ENCODE results near the gene KIF5C. TPM values are rescaled to one million over a fixed set of nuclear protein-coding genes. Genes with fewer than 3 reads are reported as not detected.

Gene KIF5C
- total RNA-seq, 1 experiment from 2014 or later = 0.87 TPM

DNA sequence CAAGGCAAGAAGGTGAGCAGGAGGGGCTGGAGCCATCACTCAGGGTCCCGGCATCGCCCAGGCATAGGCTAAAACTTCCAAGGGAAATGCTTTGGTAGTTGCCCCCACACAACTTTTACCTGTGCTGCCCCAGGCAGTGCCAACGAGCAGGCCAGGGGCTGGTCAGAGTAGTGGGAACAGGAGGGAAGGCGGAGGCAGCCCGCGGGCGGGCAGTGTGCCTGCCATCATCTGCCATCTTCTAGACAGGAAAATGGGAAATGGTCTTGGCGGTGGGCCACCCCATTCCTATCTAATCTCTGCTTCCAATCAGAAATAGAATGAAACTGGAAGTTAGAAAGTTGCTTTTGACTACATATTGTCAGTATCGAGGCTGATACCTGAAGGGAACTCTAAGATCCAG lies 137.5 kb downstream of the KIF5C start:
- no TSS peak for BruUV-seq (replicated peaks)
- H3K36me3 Mint-ChIP-seq (ENCODE audit: insufficient read depth, unreplicated experiment) = no peaks in the 10 kb centered on the region

DNA sequence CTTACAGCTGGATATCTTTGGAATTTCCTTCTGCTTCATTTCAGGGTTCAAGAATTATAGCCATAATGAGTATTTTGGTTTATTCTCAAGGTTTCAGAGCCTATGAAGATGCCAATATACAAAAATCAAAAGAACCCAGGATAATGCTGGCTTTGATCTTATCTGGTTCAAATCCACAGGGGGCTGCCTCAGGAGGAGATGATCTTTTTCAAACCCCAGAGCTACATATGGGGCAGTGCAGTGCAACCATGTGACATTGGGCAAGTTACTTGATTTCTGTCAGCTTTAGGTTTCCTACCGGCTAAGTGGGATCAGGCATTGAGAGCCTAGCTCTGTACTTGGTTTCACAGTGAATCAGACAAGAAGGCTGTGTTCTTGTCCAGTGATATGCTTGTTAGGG lies 140.5 kb downstream of the KIF5C start:
- BruUV-seq (replicated peaks) = no TSS peak
- no peaks in the 10 kb centered on the region for H3K36me3 Mint-ChIP-seq (ENCODE audit: insufficient read depth, unreplicated experiment)
- peaks cover 37% of the 10 kb centered on the region for H3K27me3 Mint-ChIP-seq (ENCODE audit: unreplicated experiment)
- intact Hi-C loops (cut with micrococcal nuclease; ENCODE audit: unreplicated experiment) = loop anchor here (5.0 kb wide), 1 partner anchor 317 kb away; the partner anchor contains the start of gene LYPD6
- TF ChIP-seq, protein P1, sequence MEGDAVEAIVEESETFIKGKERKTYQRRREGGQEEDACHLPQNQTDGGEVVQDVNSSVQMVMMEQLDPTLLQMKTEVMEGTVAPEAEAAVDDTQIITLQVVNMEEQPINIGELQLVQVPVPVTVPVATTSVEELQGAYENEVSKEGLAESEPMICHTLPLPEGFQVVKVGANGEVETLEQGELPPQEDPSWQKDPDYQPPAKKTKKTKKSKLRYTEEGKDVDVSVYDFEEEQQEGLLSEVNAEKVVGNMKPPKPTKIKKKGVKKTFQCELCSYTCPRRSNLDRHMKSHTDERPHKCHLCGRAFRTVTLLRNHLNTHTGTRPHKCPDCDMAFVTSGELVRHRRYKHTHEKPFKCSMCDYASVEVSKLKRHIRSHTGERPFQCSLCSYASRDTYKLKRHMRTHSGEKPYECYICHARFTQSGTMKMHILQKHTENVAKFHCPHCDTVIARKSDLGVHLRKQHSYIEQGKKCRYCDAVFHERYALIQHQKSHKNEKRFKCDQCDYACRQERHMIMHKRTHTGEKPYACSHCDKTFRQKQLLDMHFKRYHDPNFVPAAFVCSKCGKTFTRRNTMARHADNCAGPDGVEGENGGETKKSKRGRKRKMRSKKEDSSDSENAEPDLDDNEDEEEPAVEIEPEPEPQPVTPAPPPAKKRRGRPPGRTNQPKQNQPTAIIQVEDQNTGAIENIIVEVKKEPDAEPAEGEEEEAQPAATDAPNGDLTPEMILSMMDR (IDR thresholded peaks at IDR 0.05; ENCODE audit: unreplicated experiment) = no peak
- H3K4me3 Mint-ChIP-seq (ENCODE audit: low read depth, unreplicated experiment) = no peak overlapping the region
- H3K27ac Mint-ChIP-seq (ENCODE audit: unreplicated experiment) = no peak overlapping the region
- peaks cover 22% of the 10 kb centered on the region for H3K4me1 Mint-ChIP-seq (ENCODE audit: low read depth, unreplicated experiment)
- no peaks in the 10 kb centered on the region for H3K9me3 Mint-ChIP-seq (ENCODE audit: low read depth, unreplicated experiment)
- DNase-seq = no peak
- CTCF ChIA-PET = no interaction called here

More for the DNA sequence above, 137.5 kb downstream of the KIF5C start:
- H3K4me1 Mint-ChIP-seq (ENCODE audit: low read depth, unreplicated experiment) = peaks cover 8% of the 10 kb centered on the region
- H3K4me3 Mint-ChIP-seq (ENCODE audit: low read depth, unreplicated experiment) = no peak overlapping the region
- DNase-seq = no peak
- intact Hi-C loops (cut with micrococcal nuclease; ENCODE audit: unreplicated experiment) = no loop called here
- CTCF ChIA-PET = no interaction called here
- TF ChIP-seq, protein P1 (IDR thresholded peaks at IDR 0.05; ENCODE audit: unreplicated experiment) = no peak
- H3K27ac Mint-ChIP-seq (ENCODE audit: unreplicated experiment) = no peak overlapping the region
- H3K27me3 Mint-ChIP-seq (ENCODE audit: unreplicated experiment) = peaks cover 37% of the 10 kb centered on the region
- H3K9me3 Mint-ChIP-seq (ENCODE audit: low read depth, unreplicated experiment) = no peaks in the 10 kb centered on the region

DNA sequence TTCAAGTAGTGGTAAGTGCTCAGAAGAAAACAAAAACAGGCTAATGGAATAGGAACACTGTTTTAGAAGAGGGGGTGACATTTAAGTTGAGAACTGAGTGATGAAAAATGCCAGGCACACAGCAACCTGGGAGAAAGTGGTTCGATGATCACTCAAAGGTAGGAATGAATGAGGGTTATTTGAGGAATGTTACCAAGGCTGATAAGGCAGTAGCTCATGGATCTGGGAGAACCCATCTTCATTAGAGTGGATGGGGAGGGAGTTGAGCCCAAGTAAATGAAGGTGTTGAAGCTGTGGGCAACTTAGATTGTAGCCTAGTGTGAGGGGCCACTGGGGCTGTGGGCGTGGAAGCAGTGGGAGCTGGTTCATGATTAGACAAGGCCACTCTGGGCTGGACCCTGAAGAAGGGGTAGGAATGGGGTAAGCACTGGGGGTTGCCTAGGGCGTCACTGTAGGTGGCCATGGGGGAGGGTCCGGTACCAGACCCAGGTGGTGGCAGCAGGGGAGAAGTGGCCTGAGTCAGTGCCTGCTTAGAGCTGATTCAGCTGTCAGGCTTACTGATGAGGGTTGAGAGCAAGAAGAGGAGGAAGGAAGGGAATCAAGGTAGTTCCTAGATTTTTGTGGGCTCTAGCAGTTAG lies 141.0 kb downstream of the KIF5C start:
- Mint-ChIP-seq H3K27ac (ENCODE audit: unreplicated experiment) (no peak overlapping the region), H3K4me1 (ENCODE audit: low read depth, unreplicated experiment) (peaks cover 22% of the 10 kb centered on the region), H3K36me3 (ENCODE audit: insufficient read depth, unreplicated experiment) (no peaks in the 10 kb centered on the region), H3K9me3 (ENCODE audit: low read depth, unreplicated experiment) (no peaks in the 10 kb centered on the region), H3K27me3 (ENCODE audit: unreplicated experiment) (peaks cover 37% of the 10 kb centered on the region), H3K4me3 (ENCODE audit: low read depth, unreplicated experiment) (no peak overlapping the region)
- CTCF ChIA-PET = interaction anchor here (1.6 kb wide), 1 partner anchor 298 kb away, joined by 10 read pairs; no protein-coding TSS in a partner anchor
- intact Hi-C loops (cut with micrococcal nuclease; ENCODE audit: unreplicated experiment) = loop anchor here (2.0 to 5.0 kb wide), 2 partner anchors 297 to 316 kb away; partner anchors contain the start of gene LYPD6
- no peak for DNase-seq
- BruUV-seq (replicated peaks) = no TSS peak
- TF ChIP-seq, protein P1 (IDR thresholded peaks at IDR 0.05; ENCODE audit: unreplicated experiment) = no peak

DNA sequence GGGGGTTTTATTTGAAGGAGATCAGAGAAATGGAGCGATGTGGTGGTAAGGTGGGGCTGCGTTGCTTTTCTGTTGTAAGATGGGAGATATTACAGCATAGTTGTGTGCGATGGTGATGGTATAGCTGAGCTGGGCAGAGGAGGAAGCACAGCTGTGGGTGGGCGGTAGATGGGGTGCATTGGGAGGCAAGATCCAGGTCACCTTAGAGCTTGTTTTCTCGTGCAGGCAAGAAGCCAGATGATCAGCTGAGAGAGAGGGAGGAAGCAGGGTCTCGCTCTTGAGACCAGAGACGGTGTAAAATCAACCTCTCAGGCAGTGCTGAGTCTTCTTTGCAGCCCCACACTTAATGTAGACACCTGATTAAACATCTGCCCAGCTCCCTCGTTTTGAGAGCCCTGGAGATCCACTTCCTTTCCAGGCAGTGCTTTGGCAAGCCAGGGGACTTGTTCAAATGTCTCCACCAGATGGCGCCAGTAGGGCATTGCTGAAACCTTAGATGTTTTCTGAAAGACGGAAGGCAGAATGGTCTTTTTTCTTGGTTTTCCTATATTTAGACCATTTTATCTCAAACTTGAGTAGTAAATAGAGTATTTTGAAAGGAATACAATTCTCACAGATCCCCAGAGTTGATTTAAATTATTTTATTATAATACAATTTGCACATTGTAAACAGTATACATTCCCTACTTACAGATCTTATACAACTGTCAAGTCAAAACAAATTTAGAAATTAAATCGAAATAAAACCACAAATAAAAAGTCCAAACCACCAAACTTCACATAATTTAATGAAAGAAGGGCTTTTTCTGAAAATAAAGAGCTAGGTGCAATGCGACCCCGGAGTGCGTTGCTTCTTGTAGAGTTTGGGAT lies 142.3 kb downstream of the KIF5C start:
- TF ChIP-seq, protein P1 (IDR thresholded peaks at IDR 0.05; ENCODE audit: unreplicated experiment) = peak; percentile 51
- H3K27ac Mint-ChIP-seq (ENCODE audit: unreplicated experiment) = no peak overlapping the region
- no peak overlapping the region for H3K4me3 Mint-ChIP-seq (ENCODE audit: low read depth, unreplicated experiment)
- BruUV-seq (replicated peaks) = no TSS peak
- intact Hi-C loops (cut with micrococcal nuclease; ENCODE audit: unreplicated experiment) = loop anchor here (1.0 to 5.0 kb wide), 3 partner anchors 295 to 544 kb away; partner anchors contain the start of gene LYPD6
- H3K27me3 Mint-ChIP-seq (ENCODE audit: unreplicated experiment) = peaks cover 27% of the 10 kb centered on the region
- no peaks in the 10 kb centered on the region for H3K36me3 Mint-ChIP-seq (ENCODE audit: insufficient read depth, unreplicated experiment)
- H3K4me1 Mint-ChIP-seq (ENCODE audit: low read depth, unreplicated experiment) = peaks cover 22% of the 10 kb centered on the region
- peak; percentile 82 for DNase-seq
- no peaks in the 10 kb centered on the region for H3K9me3 Mint-ChIP-seq (ENCODE audit: low read depth, unreplicated experiment)
- CTCF ChIA-PET = interaction anchor here (0.7 to 1.6 kb wide), 4 partner anchors 21 to 556 kb away, joined by 3 to 10 read pairs (median 8); no protein-coding TSS in a partner anchor

Measured in Calu3 (cell line).